Activated naive CD4-positive, alpha-beta T cell treated with anti-CD3 and anti-CD28 coated beads for 36 hours (primary cell): ENCODE measurements around the gene KCNQ1. TPM values are rescaled to one million over a fixed set of nuclear protein-coding genes. Genes with fewer than 3 reads are reported as not detected.

ENCODE experiments used
- CTCF ChIA-PET: fragments of 350-600 bp; sonication (Branson Sonifier 250); formaldehyde crosslinking; loops from one replicate; lab custom pipeline; 2021; ENCODE audit warnings: antibody characterized with exemption; lab: Charles Lee
- DNase-seq: peaks from one replicate; pipeline ENCODE4 v3.0.0-alpha.2; 2020
- H3K27ac Mint-ChIP-seq: one replicate; pipeline ENCODE4 v1.8.0; 2021; ENCODE audit warnings: mild to moderate bottlenecking, mixed read lengths
- H3K27me3 Mint-ChIP-seq: one replicate; pipeline ENCODE4 v1.8.0; 2021; ENCODE audit warnings: low read depth, mixed read lengths
- H3K36me3 Mint-ChIP-seq: one replicate; pipeline ENCODE4 v1.8.0; 2021; ENCODE audit warnings: low read depth, mixed read lengths
- H3K4me1 Mint-ChIP-seq: one replicate; pipeline ENCODE4 v1.8.0; 2021; ENCODE audit warnings: low read depth, mixed read lengths
- H3K4me3 Mint-ChIP-seq: one replicate; pipeline ENCODE4 v1.8.0; 2021; ENCODE audit warnings: mild to moderate bottlenecking, moderate library complexity, mixed read lengths
- H3K9me3 Mint-ChIP-seq: one replicate; pipeline ENCODE4 v1.8.0; 2021; ENCODE audit warnings: mixed read lengths
- intact Hi-C: fragments of 100-400 bp; cut with micrococcal nuclease; formaldehyde crosslinking; loops from one replicate; pipeline ENCODE4 v1.15.1; 2023
- total RNA-seq, 2 experiments: library from RNA; stranded (reverse); gene quantifications; one replicate each; pipeline ENCODE4 v1.2.3, GENCODE V29; 2021

KCNQ1 gene
- total RNA-seq, 2 experiments from 2014 or later = 10.6 to 10.8 TPM

GRCh38 chr11:2834503-2835273 lies 389.9 kb downstream of the KCNQ1 start:
- no peak overlapping the region for H3K4me3 Mint-ChIP-seq
- H3K27ac Mint-ChIP-seq = no peak overlapping the region
- H3K4me1 Mint-ChIP-seq = no peaks in the 10 kb centered on the region
- DNase-seq = no peak
- H3K36me3 Mint-ChIP-seq = no peaks in the 10 kb centered on the region
- CTCF ChIA-PET = no interaction called here
- no peaks in the 10 kb centered on the region for H3K9me3 Mint-ChIP-seq
- intact Hi-C loops = no loop called here
- H3K27me3 Mint-ChIP-seq = no peaks in the 10 kb centered on the region

DNA sequence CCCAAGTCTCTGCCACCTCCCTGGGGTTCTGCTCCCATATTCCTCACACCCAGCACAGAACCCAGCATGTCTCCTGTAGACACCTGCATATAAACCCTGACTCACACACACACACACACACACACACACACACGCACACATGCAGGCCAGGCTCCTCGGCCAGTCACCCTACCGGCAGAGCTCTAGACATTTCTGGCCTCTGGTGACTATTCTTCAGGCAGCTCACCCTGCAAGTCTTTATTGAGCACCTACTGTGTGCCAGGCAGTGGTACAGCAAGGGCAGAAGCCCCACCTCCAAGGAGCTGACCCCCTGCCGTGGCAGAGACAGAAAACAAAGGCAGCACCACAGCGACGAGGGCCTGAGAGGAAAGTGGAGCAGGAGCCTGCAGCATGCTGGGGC lies 390.5 kb downstream of the KCNQ1 start:
- CTCF ChIA-PET = no interaction called here
- no peaks in the 10 kb centered on the region for H3K36me3 Mint-ChIP-seq
- H3K4me1 Mint-ChIP-seq = no peaks in the 10 kb centered on the region
- intact Hi-C loops = no loop called here
- H3K4me3 Mint-ChIP-seq = no peak overlapping the region
- DNase-seq = no peak
- no peaks in the 10 kb centered on the region for H3K9me3 Mint-ChIP-seq
- no peaks in the 10 kb centered on the region for H3K27me3 Mint-ChIP-seq
- H3K27ac Mint-ChIP-seq = no peak overlapping the region

GRCh38 chr11:2835751-2836150 lies 390.9 kb downstream of the KCNQ1 start:
- intact Hi-C loops = no loop called here
- Mint-ChIP-seq H3K27ac (no peak overlapping the region), H3K9me3 (no peaks in the 10 kb centered on the region), H3K4me3 (no peak overlapping the region), H3K36me3 (no peaks in the 10 kb centered on the region), H3K27me3 (no peaks in the 10 kb centered on the region), H3K4me1 (no peaks in the 10 kb centered on the region)
- no peak for DNase-seq
- CTCF ChIA-PET = no interaction called here

DNA sequence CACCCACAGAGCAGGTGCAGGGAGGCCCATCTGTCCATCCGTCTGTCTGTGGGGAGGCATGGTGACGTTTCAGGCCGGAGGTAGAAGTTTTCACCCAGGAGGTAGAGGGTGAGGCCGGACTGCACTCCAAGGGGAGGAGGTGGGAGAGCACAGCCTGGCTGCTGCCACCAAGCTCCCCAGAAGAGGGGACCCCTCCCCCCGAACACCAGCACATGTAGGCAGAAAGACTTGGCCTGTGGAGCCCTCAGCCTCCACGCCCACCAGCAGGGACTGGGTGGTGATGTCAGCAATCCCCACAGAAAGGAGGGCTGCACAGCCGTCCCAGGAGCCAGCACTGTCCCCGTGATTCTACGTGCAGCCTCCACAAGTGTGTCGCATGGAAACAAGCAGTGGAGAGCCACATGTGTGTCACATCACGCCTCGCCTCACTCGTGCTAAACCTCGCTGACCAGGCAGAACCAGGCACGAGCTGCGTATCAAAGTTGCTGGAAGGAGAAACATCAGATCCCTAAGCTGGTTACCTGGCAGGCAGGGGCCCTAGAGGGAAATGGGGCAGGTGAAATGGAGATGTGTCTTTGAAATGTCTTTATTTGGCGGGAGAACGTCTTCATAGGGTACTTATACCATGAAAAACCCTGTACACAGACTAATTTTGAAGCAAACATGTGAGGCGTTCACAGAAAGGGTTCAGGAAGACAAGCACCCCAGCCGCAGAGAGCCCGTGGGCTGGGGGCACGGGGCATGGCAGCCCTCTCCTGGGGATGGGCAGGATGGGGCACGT lies 391.7 kb downstream of the KCNQ1 start:
- Mint-ChIP-seq H3K4me1 (no peaks in the 10 kb centered on the region), H3K27me3 (no peaks in the 10 kb centered on the region), H3K36me3 (no peaks in the 10 kb centered on the region), H3K9me3 (no peaks in the 10 kb centered on the region), H3K4me3 (no peak overlapping the region), H3K27ac (no peak overlapping the region)
- DNase-seq = no peak
- CTCF ChIA-PET = no interaction called here
- intact Hi-C loops = no loop called here

DNA sequence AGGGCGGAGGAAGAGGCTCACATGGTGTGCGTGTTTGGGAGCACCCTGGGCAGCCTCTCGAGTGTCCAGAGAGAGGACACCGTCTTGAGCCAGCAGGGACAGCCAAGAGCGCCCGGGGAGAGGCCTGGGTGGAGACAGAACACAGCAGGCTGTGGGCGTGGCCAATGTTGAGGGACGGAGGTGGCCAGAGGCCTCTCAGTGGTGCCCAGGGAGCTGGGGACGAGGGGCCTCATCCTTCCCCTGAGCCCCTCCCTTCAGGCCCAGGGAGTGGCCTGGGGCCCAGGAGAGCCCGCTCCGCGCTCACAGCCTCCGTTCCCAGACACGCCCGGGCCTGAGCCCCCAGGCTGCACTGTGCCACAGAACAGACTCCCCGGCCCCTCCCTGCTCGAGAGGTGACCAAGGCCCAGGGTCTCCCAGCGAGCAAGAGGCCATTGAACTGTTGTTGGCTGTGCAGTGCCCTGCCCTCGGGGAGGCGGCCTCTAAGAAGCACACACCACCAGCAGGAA lies 392.3 kb downstream of the KCNQ1 start:
- DNase-seq = no peak
- CTCF ChIA-PET = no interaction called here
- Mint-ChIP-seq H3K36me3 (no peaks in the 10 kb centered on the region), H3K4me3 (no peak overlapping the region), H3K4me1 (peaks cover 1% of the 10 kb centered on the region), H3K9me3 (no peaks in the 10 kb centered on the region), H3K27ac (no peak overlapping the region), H3K27me3 (no peaks in the 10 kb centered on the region)
- intact Hi-C loops = no loop called here

GRCh38 chr11:2837651-2838050 lies 392.8 kb downstream of the KCNQ1 start:
- intact Hi-C loops = no loop called here
- no peaks in the 10 kb centered on the region for H3K9me3 Mint-ChIP-seq
- H3K4me1 Mint-ChIP-seq = peaks cover 3% of the 10 kb centered on the region
- no peak overlapping the region for H3K4me3 Mint-ChIP-seq
- H3K27ac Mint-ChIP-seq = no peak overlapping the region
- CTCF ChIA-PET = no interaction called here
- DNase-seq = no peak
- H3K36me3 Mint-ChIP-seq = no peaks in the 10 kb centered on the region
- no peaks in the 10 kb centered on the region for H3K27me3 Mint-ChIP-seq

GRCh38 chr11:2838091-2838490 lies 393.3 kb downstream of the KCNQ1 start:
- no peak overlapping the region for H3K27ac Mint-ChIP-seq
- intact Hi-C loops = no loop called here
- no peaks in the 10 kb centered on the region for H3K9me3 Mint-ChIP-seq
- no peaks in the 10 kb centered on the region for H3K27me3 Mint-ChIP-seq
- DNase-seq = no peak
- H3K36me3 Mint-ChIP-seq = no peaks in the 10 kb centered on the region
- peaks cover 5% of the 10 kb centered on the region for H3K4me1 Mint-ChIP-seq
- CTCF ChIA-PET = no interaction called here
- H3K4me3 Mint-ChIP-seq = no peak overlapping the region

DNA sequence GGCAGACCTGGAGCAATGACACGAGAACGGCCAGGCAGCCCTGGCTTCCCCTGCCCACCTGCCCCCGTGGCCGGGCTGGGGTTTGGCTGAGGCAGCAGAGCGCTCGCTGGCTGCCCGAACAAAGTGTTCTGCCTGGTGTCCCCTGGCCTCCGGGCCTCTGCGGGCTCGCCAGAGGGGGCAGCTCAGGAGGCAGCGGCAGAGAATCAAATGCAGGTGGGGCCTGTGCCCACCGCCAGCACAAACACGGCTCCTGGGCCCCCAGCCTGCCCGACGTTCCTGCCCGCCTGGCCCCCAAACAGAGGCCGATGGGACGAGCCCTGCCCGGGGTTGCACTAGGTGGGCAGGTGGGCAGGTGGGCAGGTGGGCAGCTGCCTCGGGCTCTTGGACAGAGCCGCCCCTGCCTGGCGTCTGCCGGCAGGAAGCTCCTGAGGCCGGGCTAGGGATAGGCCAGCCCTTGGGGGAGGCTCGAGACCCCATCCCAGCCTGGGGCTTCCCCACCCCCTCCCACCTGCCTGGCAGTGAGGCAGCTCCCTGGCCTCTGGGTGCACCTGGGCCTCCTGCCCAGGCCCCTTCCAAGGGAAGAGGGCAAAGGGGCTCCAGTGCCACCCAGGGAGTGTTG lies 394.0 kb downstream of the KCNQ1 start:
- no peaks in the 10 kb centered on the region for H3K27me3 Mint-ChIP-seq
- no peak overlapping the region for H3K27ac Mint-ChIP-seq
- no peaks in the 10 kb centered on the region for H3K36me3 Mint-ChIP-seq
- intact Hi-C loops = no loop called here
- no peak overlapping the region for H3K4me3 Mint-ChIP-seq
- DNase-seq = no peak
- CTCF ChIA-PET = no interaction called here
- H3K4me1 Mint-ChIP-seq = peaks cover 6% of the 10 kb centered on the region
- no peaks in the 10 kb centered on the region for H3K9me3 Mint-ChIP-seq

DNA sequence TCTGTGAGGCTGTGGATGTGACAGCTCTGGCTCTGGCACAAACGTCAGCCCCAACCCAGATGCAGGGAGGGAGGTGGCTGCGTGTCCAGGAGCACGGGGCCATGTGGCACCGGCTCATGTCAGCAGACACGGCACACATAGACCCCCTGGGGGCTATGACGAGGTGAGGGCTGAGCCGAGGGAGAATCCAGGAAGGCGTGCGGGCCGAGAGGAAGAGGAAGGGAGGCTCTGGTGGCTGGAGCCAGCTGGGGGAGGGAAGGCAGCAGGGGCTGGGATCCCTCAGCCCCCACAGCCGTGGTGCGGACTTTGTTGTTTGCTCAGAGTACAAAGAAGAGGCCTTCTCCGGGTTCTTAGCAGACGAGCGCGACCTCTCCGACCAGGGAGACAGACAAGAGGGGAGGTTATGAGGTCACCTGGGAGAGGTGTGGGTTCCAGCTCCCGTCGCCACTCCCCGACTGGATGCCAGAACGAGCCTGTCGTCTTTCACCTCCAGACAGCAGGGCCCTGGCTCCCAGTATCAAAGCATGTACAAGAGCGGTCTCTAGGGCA lies 394.7 kb downstream of the KCNQ1 start:
- intact Hi-C loops = no loop called here
- Mint-ChIP-seq H3K36me3 (no peaks in the 10 kb centered on the region), H3K27me3 (no peaks in the 10 kb centered on the region), H3K9me3 (no peaks in the 10 kb centered on the region), H3K4me1 (peaks cover 6% of the 10 kb centered on the region), H3K27ac (no peak overlapping the region), H3K4me3 (peak overlapping the region; percentile 12)
- DNase-seq = no peak
- CTCF ChIA-PET = no interaction called here

DNA sequence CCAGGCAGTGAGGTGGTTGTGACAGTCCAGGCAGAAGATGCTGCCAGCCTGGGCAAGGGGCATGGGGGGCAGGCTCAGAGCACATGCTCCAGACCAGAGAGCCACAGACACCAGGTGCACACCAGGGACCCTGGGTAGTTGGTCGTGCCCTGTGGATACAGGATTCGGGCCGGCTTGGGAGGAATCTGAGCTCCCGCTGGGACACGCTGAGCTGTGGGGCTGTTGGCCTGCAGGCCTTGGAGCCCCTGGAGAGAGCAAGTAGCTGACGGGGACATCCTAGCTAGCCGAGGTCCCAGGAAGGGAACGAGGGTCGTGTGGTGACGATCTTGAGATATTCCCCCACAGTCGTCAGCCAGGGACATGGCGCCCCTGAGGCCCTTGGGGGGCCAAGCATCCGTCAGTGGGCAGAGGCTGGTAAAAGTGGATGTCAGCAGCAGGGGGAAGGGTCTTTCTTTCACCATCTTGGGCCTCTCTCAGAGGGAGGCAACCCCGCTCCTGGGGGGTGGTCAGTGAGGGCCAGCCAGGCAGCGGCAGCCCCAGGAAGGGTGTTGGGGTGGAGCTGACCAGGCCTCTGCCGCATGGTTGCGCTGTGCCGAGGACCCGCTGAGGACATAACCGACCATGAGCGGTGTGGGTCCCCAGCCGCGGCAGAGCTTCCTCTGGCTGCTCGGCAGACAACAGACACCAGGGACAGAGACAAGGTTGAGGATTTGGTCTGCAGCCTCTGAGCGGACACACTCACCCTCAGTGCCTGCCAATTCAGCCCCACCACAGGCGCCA lies 396.8 kb downstream of the KCNQ1 start:
- Mint-ChIP-seq H3K4me1 (peaks cover 6% of the 10 kb centered on the region), H3K27ac (no peak overlapping the region), H3K9me3 (no peaks in the 10 kb centered on the region), H3K4me3 (no peak overlapping the region), H3K36me3 (no peaks in the 10 kb centered on the region), H3K27me3 (no peaks in the 10 kb centered on the region)
- intact Hi-C loops = no loop called here
- DNase-seq = no peak
- CTCF ChIA-PET = no interaction called here

DNA sequence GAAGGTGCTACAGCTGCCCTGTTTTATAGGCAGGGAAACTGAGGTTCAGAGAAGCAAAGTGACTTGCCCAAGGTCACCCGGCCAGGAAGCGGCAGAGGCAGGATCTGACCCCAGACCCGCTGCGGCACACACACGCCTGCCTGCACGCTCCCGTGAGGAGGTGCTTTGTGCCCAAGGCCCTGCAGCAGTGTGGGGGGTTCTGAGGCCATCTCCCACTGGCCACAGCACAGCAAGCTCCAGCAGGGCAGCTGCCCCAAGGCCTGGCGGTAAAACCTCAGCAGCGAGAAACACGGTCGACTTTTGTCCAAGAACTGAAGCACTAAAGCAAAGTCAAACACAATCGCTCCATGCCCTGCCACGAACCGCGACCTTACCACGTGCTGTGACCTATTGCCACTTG lies 398.1 kb downstream of the KCNQ1 start:
- no peak overlapping the region for H3K27ac Mint-ChIP-seq
- no peaks in the 10 kb centered on the region for H3K27me3 Mint-ChIP-seq
- intact Hi-C loops = no loop called here
- DNase-seq = no peak
- H3K36me3 Mint-ChIP-seq = no peaks in the 10 kb centered on the region
- CTCF ChIA-PET = no interaction called here
- H3K4me3 Mint-ChIP-seq = no peak overlapping the region
- H3K9me3 Mint-ChIP-seq = no peaks in the 10 kb centered on the region
- peaks cover 6% of the 10 kb centered on the region for H3K4me1 Mint-ChIP-seq

- Mint-ChIP-seq H3K36me3 (no peaks in the 10 kb centered on the region), H3K4me1 (peaks cover 6% of the 10 kb centered on the region), H3K9me3 (no peaks in the 10 kb centered on the region), H3K27me3 (no peaks in the 10 kb centered on the region), H3K4me3 (no peak overlapping the region), H3K27ac (no peak overlapping the region)
- intact Hi-C loops = no loop called here
- DNase-seq = no peak
- CTCF ChIA-PET = no interaction called here
Observed at GRCh38 chr11:2843551-2843950, 398.7 kb downstream of the KCNQ1 start.
